K562 (cell line): Measurements from ENCODE around the gene COPA. TPM values are rescaled to one million over a fixed set of nuclear protein-coding genes. Genes with fewer than 3 reads are reported as not detected.

ENCODE experiments used
- polyA plus RNA-seq, 8 experiments: library from polyadenylated mRNA; depleted of rRNA in 4 of 8; stranded (reverse) in 5 of 8; unstranded in 3 of 8; fragments of >200 nt; fragmentation: Nextera tagmentation in 2 of 8; fragmentation: Illumina TruSeq in 1 of 8; extraction: Ambion mirVana in 2 of 8; extraction: Trizol in 1 of 8; gene quantifications; 2 replicates each; pipeline versions ENCODE4 v1.2.1 to v1.2.3, GENCODE V29; 2011 to 2014; ENCODE audit warnings: inconsistent platforms in 1 of 8, missing spikeins in 1 of 8
- total RNA-seq, 7 experiments: library from RNA; depleted of rRNA in 6 of 7; stranded (reverse); fragments of >200 nt in 6 of 7; fragmentation: Illumina TruSeq in 2 of 7; extraction: Trizol in 2 of 7; gene quantifications; 2 replicates each; pipeline versions ENCODE4 v1.2.1 to v1.2.3, GENCODE V29; 2011 to 2021; ENCODE audit warnings: low replicate concordance in 1 of 7
- TF ChIP-seq, protein P1 (sequence below): fragments of 200-600 bp; sonication (generic); IDR thresholded peaks from one replicate; pipeline ENCODE4 v1.6.1; 2012; ENCODE audit warnings: mild to moderate bottlenecking, low read depth, low read length, inconsistent platforms

COPA gene
- total and polyA plus RNA-seq, 9 of the 15 experiments (the other 6 are each of a cell fraction or from before 2014, with no cell fraction given), result 49.8 to 222 (median 110) TPM

- TF ChIP-seq, protein P1, sequence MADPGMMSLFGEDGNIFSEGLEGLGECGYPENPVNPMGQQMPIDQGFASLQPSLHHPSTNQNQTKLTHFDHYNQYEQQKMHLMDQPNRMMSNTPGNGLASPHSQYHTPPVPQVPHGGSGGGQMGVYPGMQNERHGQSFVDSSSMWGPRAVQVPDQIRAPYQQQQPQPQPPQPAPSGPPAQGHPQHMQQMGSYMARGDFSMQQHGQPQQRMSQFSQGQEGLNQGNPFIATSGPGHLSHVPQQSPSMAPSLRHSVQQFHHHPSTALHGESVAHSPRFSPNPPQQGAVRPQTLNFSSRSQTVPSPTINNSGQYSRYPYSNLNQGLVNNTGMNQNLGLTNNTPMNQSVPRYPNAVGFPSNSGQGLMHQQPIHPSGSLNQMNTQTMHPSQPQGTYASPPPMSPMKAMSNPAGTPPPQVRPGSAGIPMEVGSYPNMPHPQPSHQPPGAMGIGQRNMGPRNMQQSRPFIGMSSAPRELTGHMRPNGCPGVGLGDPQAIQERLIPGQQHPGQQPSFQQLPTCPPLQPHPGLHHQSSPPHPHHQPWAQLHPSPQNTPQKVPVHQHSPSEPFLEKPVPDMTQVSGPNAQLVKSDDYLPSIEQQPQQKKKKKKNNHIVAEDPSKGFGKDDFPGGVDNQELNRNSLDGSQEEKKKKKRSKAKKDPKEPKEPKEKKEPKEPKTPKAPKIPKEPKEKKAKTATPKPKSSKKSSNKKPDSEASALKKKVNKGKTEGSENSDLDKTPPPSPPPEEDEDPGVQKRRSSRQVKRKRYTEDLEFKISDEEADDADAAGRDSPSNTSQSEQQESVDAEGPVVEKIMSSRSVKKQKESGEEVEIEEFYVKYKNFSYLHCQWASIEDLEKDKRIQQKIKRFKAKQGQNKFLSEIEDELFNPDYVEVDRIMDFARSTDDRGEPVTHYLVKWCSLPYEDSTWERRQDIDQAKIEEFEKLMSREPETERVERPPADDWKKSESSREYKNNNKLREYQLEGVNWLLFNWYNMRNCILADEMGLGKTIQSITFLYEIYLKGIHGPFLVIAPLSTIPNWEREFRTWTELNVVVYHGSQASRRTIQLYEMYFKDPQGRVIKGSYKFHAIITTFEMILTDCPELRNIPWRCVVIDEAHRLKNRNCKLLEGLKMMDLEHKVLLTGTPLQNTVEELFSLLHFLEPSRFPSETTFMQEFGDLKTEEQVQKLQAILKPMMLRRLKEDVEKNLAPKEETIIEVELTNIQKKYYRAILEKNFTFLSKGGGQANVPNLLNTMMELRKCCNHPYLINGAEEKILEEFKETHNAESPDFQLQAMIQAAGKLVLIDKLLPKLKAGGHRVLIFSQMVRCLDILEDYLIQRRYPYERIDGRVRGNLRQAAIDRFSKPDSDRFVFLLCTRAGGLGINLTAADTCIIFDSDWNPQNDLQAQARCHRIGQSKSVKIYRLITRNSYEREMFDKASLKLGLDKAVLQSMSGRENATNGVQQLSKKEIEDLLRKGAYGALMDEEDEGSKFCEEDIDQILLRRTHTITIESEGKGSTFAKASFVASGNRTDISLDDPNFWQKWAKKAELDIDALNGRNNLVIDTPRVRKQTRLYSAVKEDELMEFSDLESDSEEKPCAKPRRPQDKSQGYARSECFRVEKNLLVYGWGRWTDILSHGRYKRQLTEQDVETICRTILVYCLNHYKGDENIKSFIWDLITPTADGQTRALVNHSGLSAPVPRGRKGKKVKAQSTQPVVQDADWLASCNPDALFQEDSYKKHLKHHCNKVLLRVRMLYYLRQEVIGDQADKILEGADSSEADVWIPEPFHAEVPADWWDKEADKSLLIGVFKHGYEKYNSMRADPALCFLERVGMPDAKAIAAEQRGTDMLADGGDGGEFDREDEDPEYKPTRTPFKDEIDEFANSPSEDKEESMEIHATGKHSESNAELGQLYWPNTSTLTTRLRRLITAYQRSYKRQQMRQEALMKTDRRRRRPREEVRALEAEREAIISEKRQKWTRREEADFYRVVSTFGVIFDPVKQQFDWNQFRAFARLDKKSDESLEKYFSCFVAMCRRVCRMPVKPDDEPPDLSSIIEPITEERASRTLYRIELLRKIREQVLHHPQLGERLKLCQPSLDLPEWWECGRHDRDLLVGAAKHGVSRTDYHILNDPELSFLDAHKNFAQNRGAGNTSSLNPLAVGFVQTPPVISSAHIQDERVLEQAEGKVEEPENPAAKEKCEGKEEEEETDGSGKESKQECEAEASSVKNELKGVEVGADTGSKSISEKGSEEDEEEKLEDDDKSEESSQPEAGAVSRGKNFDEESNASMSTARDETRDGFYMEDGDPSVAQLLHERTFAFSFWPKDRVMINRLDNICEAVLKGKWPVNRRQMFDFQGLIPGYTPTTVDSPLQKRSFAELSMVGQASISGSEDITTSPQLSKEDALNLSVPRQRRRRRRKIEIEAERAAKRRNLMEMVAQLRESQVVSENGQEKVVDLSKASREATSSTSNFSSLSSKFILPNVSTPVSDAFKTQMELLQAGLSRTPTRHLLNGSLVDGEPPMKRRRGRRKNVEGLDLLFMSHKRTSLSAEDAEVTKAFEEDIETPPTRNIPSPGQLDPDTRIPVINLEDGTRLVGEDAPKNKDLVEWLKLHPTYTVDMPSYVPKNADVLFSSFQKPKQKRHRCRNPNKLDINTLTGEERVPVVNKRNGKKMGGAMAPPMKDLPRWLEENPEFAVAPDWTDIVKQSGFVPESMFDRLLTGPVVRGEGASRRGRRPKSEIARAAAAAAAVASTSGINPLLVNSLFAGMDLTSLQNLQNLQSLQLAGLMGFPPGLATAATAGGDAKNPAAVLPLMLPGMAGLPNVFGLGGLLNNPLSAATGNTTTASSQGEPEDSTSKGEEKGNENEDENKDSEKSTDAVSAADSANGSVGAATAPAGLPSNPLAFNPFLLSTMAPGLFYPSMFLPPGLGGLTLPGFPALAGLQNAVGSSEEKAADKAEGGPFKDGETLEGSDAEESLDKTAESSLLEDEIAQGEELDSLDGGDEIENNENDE, result no peak
These were observed 96.0 kb downstream of the COPA start (continued) for GRCh38 chr1:160247053-160247452.
